Subcutaneous abdominal adipose tissue (tissue), 5 donors: ENCODE results near the gene PKD1.

Source experiments
- H3K27ac ChIP-seq: one replicate; pipeline ENCODE4 v1.7.0; 2013; ENCODE audit warnings: low read depth, mild to moderate bottlenecking, inconsistent platforms, low read length, moderate library complexity
- H3K27me3 ChIP-seq, 5 donors: one replicate each; pipeline ENCODE4 v1.7.0; 2013; ENCODE audit warnings: low read length in 5 of 5, inconsistent platforms in 1 of 5; ENCODE audit not compliant: control insufficient read depth in 5 of 5, insufficient read depth in 4 of 5
- H3K36me3 ChIP-seq, 5 donors: one replicate each; pipeline ENCODE4 v1.7.0; 2013; ENCODE audit warnings: low read length in 5 of 5; ENCODE audit not compliant: control insufficient read depth in 5 of 5, insufficient read depth in 5 of 5
- H3K4me1 ChIP-seq, 5 donors: one replicate each; pipeline ENCODE4 v1.7.0; 2013; ENCODE audit warnings: low read length in 5 of 5, mild to moderate bottlenecking in 3 of 5, moderate library complexity in 1 of 5; ENCODE audit not compliant: control insufficient read depth in 5 of 5, insufficient read depth in 5 of 5
- H3K4me3 ChIP-seq, 5 donors: one replicate each; pipeline ENCODE4 v1.7.0; 2013; ENCODE audit warnings: low read length in 5 of 5, low read depth in 1 of 5
- H3K9ac ChIP-seq, 5 donors: one replicate each; pipeline ENCODE4 v1.7.0; 2013; ENCODE audit warnings: low read length in 5 of 5, mild to moderate bottlenecking in 4 of 5, moderate library complexity in 3 of 5
- H3K9me3 ChIP-seq, 5 donors: one replicate each; pipeline ENCODE4 v1.7.0; 2013; ENCODE audit warnings: low read length in 5 of 5; ENCODE audit not compliant: control insufficient read depth in 5 of 5
- donor health status: healthy.
- donor health status: healthy.
- donor health status: healthy.
- donor health status: healthy.
- donor health status: healthy.

PKD1 gene

GRCh38 chr16:2043667-2044451 lies 91.8 kb downstream of the PKD1 start:
- peak overlapping the region in 3 of 5 donors; percentile 20 to 43 (median 21) for H3K9ac ChIP-seq
- peaks cover 8 to 84% (median 70%) of the 10 kb centered on the region in 5 donors for H3K4me1 ChIP-seq
- no peaks in the 10 kb centered on the region for H3K9me3 ChIP-seq
- peak overlapping the region; percentile 54 for H3K27ac ChIP-seq
- H3K27me3 ChIP-seq, result no peaks in the 10 kb centered on the region
- peaks cover 0 to 5% (median 2%) of the 10 kb centered on the region in 5 donors for H3K36me3 ChIP-seq
- H3K4me3 ChIP-seq, result peak overlapping the region in 2 of 5 donors; percentile 29 to 34

DNA sequence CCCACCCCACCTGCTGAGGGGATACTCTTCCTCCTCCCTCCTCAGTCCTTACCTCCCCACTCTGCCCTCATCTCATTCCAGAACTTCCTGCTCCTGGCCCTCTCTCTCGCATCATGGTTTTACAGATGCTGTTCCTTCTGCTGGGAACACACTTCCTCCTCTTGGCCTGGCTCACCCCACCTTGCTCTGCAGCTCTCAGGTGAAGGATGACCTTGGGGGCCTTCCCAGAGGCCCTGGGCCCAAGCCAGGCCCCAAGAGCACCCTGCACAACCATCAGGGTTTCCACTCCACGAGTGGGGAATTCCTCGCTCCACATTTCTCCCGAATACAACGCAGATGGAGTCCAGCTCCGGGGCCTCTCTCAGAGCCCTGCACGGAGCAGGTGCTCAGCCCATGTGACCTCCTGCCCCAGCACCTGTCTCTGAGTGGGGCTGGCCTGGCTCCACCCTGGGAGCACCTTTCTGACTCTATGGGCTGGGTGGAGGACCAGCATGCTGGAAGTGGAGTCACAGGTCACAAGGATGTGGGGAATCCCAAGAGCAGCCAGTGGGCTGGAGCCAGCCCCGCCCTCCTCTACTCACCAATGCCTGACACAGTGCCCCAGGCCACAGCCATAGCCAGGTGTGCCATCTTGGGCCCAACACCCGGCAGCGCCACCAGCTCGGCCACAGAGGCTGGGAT lies 92.6 kb downstream of the PKD1 start:
- H3K4me1 ChIP-seq, result peaks cover 2 to 83% (median 69%) of the 10 kb centered on the region in 5 donors
- no peaks in the 10 kb centered on the region for H3K27me3 ChIP-seq
- no peaks in the 10 kb centered on the region for H3K9me3 ChIP-seq
- H3K4me3 ChIP-seq, result peak overlapping the region in 1 of 5 donors; percentile 29
- H3K9ac ChIP-seq, result peak overlapping the region in 2 of 5 donors; percentile 21 to 43
- peaks cover 0 to 5% (median 2%) of the 10 kb centered on the region in 5 donors for H3K36me3 ChIP-seq
- H3K27ac ChIP-seq, result peak overlapping the region; percentile 16

- H3K4me1 ChIP-seq, result peaks cover 2 to 89% (median 73%) of the 10 kb centered on the region in 5 donors
Observed at GRCh38 chr16:2042171-2042985, 93.3 kb downstream of the PKD1 start.

DNA sequence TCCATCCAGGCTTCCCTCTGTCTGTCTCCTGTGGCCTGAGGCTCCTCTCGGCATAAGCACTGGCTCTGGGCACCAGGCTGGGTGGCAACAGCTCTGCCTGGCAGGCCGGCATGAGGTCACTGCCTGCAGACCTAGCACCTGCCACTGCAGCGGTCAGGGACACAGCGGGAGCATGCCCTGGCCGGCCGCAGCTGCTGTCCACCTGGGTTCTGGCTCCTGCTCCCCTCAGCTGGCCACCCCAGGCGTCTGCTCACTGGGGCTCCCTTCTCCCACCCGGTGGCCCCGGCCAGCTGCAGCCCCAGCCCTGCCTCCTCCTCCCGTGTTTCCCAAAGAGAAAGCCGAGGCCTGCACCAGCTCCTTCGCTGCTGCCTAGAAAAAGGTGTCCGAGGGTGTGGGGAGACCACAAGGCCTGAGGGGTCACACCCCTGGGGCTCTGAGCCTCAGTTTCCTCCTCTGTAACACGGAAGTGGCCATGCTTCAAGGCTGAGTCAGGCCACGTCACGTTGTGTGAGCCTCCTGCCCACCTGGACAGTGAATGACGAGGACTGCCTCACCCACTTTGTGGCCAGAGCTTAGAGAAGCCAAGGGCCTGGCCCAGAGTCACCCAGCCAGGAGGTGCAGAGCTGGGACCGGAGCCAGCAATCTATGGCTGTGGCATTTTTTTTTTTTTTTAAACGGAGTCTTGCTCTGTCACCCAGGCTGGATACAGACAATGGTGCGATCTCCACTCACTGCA lies 94.7 kb downstream of the PKD1 start:
- Histone ChIP-seq H3K9me3 (no peaks in the 10 kb centered on the region), H3K4me1 (peaks cover 2 to 89% (median 74%) of the 10 kb centered on the region in 5 donors), H3K36me3 (peaks cover 0 to 17% (median 15%) of the 10 kb centered on the region in 5 donors), H3K27ac (no peak overlapping the region), H3K27me3 (no peaks in the 10 kb centered on the region), H3K4me3 (no peak overlapping the region), H3K9ac (no peak overlapping the region)

More at GRCh38 chr16:2042171-2042985, 93.3 kb downstream of the PKD1 start:
- H3K9me3 ChIP-seq, result no peaks in the 10 kb centered on the region
- H3K27ac ChIP-seq, result no peak overlapping the region
- no peak overlapping the region for H3K9ac ChIP-seq
- H3K36me3 ChIP-seq, result peaks cover 0 to 9% (median 7%) of the 10 kb centered on the region in 5 donors
- no peaks in the 10 kb centered on the region for H3K27me3 ChIP-seq
- H3K4me3 ChIP-seq, result no peak overlapping the region

- no peak overlapping the region for H3K9ac ChIP-seq
- H3K27ac ChIP-seq, result no peak overlapping the region
- peaks cover 0 to 17% (median 15%) of the 10 kb centered on the region in 5 donors for H3K36me3 ChIP-seq
- H3K4me3 ChIP-seq, result no peak overlapping the region
- no peaks in the 10 kb centered on the region for H3K9me3 ChIP-seq
- no peaks in the 10 kb centered on the region for H3K27me3 ChIP-seq
- peaks cover 2 to 89% (median 76%) of the 10 kb centered on the region in 5 donors for H3K4me1 ChIP-seq
Observed at GRCh38 chr16:2040041-2040786, 95.5 kb downstream of the PKD1 start.

DNA sequence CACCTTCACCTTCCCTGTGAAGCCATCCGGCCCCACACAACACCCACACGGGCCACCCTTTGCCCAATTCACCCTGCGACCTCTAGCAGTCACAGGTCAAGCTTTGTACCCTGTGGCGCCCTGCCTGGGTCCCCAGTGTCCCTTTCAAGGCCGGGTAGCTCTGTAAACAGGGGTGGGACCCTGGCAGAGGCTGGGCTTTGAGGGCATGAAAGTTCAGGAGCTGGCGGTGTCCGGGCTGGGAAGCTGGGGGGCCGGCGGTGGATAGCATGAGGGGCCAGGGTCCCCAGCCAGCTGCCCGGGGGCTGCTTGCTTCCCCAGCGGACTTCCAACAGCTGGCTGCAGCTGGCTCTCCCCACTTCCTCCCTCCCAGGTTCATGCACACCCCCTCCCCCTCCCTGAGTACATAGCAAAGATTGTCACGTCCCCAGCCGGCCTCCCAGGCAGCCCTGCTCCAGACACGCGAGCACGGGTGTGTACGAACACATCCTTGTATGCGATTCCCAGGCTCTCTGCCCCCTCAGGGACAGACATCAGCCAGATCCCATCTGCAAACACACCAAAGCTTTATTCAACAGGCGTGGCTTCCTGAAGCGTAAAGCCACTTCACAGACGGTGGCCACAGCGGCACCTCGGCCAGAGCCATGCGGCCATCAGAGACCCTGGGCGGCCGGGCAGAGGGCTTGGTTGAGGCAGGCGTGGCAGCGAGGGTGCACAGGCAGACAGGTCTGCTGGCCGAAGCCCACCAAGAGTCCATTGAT lies 96.2 kb downstream of the PKD1 start:
- Histone ChIP-seq H3K9me3 (no peaks in the 10 kb centered on the region), H3K27me3 (no peaks in the 10 kb centered on the region), H3K27ac (peak overlapping the region; percentile 23), H3K4me1 (peaks cover 4 to 90% (median 80%) of the 10 kb centered on the region in 5 donors), H3K9ac (peak overlapping the region in 1 of 5 donors; percentile 43), H3K4me3 (peak overlapping the region in 2 of 5 donors; percentile 11 to 14), H3K36me3 (peaks cover 0 to 17% (median 15%) of the 10 kb centered on the region in 5 donors)
